Forelimb muscle (tissue), 1 donor: ENCODE results near the gene FANCB. TPM values are rescaled to one million over a fixed set of nuclear protein-coding genes. Genes with fewer than 3 reads are reported as not detected.

Source experiments
- DNase-seq: peaks from one replicate; pipeline ENCODE4 v3.0.0-alpha.2; 2013; ENCODE audit warnings: low read depth
- polyA plus RNA-seq: library from polyadenylated mRNA; unstranded; fragments of 120-200 nt; gene quantifications from one replicate; pipeline ENCODE4 v1.2.1, GENCODE V29; 2013; ENCODE audit not compliant: insufficient read length

FANCB gene
- 1.6 TPM for polyA plus RNA-seq

GRCh38 chrX:14872851-14873675 lies at the start of gene FANCB, which contains the start of gene MOSPD2:
Gene FANCB (minus strand): TSS chrX:14873069. CDS start chrX:14865510, 7,559 bp downstream.
Gene MOSPD2 (plus strand): TSS chrX:14873421. CDS start chrX:14873529, 108 bp downstream.
- peak; percentile 78 for DNase-seq

DNA sequence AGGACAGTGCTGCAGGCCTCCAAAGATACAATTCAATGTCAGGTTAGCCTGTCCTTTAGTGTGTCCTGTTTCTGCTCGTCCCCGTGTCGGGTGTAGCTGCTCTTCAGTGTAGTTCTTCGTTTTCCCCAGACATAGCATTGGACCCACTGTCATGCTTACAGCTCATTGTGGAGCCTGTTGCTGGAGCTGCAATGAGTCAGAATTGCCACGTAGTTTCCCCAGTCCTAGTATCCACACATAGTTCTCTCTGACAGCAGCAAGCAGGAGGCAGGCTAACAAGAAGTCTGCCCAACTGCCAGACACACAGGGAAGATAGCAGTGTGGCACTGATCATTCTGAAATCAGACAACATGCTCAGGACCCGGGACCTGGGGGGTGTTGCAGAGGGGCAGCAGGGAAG lies 49.6 kb upstream of the FANCB start:
- no peak for DNase-seq

GRCh38 chrX:14920196-14920595 lies 47.3 kb upstream of the FANCB start:
- DNase-seq: no peak

DNA sequence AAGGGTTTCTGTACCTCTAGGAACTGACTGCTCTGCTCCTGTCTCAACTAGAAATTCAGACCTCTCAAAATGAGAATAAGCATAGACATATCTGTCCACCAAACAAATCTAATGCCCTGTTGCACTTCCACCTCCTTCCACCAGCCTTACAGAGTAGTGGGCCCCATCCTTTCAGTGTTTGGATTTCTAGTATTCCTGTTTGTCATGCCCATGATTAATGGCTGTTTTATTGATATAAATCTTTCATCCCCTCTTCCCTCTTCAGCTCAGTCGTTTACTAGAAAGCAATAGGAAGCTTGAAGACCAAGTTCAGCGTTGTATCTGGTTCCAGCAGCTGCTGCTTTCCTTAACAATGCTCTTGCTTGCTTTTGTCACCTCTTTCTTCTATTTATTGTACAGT lies 46.5 kb upstream of the FANCB start:
- DNase-seq: no peak

DNA sequence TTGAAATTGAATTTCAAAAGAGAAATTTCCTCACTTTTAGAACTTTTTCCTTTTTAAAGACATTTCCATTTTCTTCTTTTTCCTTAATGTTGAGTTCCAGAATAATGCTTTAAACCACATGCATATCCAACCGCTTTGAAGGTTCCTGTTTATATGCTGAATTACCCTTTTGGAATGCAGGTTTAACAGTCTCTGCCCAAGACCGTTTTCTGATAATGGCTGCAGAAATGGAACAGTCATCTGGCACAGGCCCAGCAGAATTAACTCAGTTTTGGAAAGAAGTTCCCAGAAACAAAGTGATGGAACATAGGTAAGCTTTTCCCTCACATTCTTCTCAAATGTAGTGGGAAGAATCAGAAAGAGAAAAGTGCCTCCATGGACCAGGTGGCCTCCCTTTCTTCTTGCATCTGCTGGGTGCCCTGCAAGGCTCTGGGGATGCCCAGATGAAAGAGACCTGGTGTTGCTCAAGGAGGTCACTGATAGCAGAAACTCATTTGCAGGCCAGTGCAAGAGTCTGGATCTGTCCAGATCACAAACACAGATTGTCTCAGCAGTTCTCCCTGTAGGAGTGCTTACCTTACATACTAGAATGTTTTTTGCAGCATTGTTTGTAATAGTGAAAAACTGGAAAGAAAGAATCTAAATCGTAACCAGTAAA lies 43.3 kb upstream of the FANCB start:
- DNase-seq: no peak

GRCh38 chrX:14915596-14915995 lies 42.7 kb upstream of the FANCB start:
- DNase-seq: no peak

DNA sequence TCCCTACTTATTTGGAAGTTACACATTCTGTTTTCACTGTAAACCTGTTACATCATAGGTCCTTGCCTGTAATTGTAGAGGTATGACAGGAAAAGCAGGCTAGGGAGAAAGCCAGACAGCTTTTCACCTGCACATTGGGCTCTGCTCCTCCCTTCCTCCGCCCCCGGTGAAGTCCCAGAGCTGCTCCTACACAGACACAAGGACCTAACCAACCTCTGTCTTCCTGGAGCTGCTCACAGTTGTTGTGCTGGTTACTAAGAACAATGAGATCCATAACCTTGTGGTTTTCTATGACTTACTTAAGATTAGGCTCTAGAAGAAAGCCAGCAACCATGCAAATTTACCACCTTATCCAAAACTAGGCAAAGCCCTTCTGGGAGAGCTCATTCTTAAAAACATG lies 40.4 kb upstream of the FANCB start:
- no peak for DNase-seq

DNA sequence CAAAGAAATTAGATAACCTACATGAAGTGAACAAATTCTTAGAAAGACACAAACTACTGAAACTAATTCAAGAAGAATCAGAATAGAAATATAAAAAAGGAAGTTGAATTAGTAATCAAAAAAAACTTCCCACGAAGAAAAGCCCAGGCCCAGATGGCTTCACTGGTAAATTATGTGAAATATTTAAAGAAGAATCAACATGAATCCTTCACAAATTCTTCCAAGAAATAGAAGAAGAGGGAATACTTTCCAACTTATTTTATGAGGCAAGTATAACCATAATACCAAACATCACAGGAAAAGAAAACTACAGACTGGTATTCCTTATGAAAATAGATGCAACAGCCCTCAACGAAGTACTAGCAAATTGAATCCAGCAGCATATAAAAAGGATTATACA lies 31.0 kb upstream of the FANCB start:
- DNase-seq: no peak

DNA sequence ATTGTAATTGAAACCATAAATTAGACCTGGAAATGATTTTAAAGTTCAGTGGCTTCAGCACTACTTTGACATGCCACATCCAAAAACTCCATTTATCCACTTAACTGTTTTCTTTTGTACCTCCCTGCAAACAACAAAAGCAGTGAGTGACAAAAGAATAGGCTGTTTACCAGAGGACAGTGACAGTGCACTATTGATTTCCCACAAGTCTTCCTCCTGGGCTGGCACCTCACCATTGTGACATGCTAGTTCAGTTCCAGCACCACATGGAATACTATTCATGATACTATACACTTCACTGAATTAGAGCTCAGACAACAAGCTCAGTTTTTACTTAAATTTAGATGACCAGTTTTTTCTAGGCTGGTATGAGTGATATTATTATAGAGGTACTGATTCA lies 29.7 kb upstream of the FANCB start:
- no peak for DNase-seq

- no peak for DNase-seq
Measured at GRCh38 chrX:14899607-14900006, 26.7 kb upstream of the FANCB start.

DNA sequence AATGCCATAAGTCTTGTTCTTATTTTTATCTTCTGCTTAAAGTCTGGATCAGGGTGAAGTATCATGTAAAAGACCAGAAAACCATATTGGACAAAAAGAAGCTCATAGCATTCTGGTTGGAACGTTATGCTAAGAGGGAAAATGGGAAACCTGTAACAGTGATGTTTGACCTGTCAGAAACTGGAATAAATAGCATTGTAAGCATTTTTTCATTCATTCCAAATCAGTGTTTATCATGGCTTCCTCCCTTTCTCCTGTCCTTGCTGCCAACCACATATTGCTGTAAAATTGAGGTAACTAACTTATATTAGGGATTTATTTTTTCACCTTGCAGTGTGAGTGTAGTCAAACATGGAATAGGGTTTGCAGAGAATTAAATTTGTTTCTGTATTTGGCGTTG lies 24.2 kb upstream of the FANCB start:
- no peak for DNase-seq

DNA sequence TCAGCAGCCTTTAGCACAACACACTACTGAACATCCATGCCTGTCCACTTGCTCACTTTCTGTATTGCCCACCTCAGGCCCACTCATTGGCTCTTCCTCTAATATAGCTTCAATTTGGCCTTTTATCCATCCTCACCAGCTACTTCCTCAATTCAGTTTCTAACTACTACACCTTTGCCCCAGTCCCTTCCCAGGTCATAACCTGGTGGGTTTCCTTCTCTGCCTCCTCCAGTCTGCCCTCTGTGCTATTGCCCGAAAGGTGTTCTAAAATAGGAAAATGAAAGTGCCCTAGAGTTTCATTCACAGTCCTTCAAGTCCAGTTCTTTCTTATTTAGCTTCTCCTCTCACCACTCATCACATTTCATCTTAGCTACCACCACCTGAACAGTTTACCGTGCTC lies 23.4 kb upstream of the FANCB start:
- no peak for DNase-seq

DNA sequence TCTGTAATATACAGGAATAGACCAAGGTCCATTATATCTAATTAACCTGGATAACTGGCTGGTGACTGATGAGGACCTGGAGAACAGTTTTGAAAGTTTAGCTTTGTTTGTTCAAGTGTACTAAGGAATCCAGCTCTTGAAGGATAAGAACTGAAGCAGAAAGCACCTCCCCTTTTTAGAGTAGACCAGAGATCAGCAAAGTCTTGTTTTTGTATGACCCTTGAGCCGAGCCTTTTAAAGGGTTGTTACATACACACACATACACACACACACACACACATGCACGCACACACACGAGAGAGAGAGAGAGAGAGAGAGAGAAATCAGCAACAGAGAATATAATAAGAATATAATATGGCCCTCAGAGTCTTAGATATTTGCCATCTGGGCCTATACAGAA lies 13.4 kb upstream of the FANCB start:
- no peak for DNase-seq

- DNase-seq: no peak
Measured at GRCh38 chrX:14884714-14885113, 11.8 kb upstream of the FANCB start.

DNA sequence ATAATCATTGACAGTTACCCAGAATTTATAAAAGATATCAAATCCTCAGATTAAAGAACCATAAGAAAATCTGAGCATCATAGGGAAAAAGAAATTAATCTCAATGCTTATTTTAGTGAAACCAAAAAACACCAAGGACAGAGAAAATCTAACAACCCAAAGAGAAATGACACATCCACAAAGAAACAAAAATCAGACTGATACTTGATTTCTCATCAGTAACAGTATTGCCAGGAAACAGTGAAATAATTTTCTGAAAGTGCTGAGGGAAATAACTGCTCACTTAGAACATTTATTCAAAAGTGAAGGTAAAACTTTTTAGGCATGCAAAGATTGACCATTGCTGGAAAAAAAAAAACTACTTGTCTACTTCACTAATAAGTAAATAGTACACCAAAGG lies 11.0 kb upstream of the FANCB start:
- no peak for DNase-seq

GRCh38 chrX:14875624-14876023 lies 2.8 kb upstream of the FANCB start:
- DNase-seq: no peak

DNA sequence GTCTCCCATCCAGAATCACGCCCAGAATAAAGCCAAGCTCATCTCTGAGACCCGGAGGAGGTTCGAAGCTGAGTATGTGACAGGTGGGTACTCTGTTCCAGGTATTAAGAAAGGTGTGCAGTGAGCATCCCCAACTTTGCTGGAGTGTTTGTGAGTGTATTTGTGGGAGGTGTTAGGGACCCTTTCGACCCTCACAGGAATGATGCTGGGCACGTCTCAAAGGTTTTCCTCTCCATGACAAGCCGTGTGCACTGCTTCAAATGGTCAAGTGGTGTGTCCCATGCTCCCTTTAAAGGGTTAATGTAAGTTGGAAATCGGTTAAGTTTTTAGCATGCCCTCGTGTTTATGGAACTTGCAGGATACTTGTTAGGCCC lies 794 bp upstream of the FANCB start:
- DNase-seq: no peak

DNA sequence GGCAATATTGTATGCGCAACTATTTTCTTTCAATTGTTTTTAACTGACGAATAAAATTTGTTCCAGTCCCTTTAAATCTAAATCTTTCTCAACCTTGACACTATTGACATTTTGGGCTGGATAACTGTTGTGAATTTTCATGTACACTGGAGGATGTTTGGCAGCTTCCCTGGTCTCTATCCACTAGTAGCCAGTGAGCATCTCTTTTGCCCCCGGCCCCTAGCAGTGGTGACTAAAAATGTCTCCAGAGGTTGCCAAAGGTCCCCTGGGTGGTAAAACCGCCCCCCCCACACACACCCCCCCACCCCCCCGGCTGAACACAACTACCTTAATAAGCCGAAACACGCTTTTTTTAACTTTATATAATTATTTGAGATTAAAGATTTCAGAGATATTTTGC lies 514 bp downstream of the FANCB start:
- no peak for DNase-seq

- no peak for DNase-seq
Measured at GRCh38 chrX:14871767-14872166, 1.1 kb downstream of the FANCB start.

DNA sequence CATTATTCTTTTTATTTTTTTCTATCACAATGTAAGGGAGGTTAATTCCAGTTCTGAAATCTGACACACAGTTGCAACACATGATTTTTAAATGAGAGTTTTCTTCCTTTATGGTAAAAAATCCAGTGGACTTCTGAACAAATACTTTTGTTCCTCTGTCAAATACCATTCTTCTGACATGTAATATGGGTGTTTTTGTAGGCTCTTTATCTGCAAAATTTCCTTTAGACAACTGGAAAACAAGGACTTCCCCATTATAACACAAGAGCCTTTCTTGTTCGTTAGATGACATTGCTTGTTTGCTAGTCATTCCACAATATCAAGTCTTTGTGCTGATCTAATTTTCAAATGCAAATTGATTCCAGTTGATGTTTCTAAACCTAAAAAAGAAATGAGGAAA lies 7.7 kb downstream of the FANCB start:
- DNase-seq: no peak

DNA sequence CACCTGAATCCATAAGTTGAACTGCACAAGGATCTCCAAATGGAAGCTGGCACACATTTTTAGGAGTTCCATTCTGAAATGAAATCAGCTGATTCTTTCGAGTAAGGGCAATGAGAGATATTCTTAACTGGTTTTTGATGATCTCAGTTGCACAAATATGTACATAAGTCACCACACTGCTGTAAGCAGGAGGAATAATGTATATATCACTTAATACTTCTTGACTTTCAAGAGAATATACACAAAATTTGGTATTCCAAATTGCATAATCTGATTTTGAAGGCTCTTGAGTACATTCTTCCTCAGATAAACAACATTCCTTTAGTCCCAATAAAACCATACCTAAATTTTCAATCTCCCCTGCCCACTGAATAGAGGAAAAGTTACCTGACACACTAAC lies 8.2 kb downstream of the FANCB start:
- no peak for DNase-seq

GRCh38 chrX:14851526-14851925 lies 21.3 kb downstream of the FANCB start:
- no peak for DNase-seq

GRCh38 chrX:14843666-14844065 lies 29.2 kb downstream of the FANCB start:
- no peak for DNase-seq
